Karpas-422 (cell line): ENCODE measurements around the gene NAIF1. TPM values are rescaled to one million over a fixed set of nuclear protein-coding genes. Genes with fewer than 3 reads are reported as not detected.

Experiments
- total RNA-seq: library from RNA; depleted of rRNA; stranded (reverse); fragments of >200 nt; shearing (Covaris generic); gene quantifications from 2 replicates; pipeline ENCODE4 v1.2.3, GENCODE V29; 2014; ENCODE audit warnings: low replicate concordance; rRNA removed

NAIF1 gene
- total RNA-seq, 1 experiment from 2014 or later = 7.3 TPM

Other genes starting within 250 kb of the NAIF1 start
- gene ENG, start 212.7 kb downstream of the NAIF1 start, total RNA-seq = not detected in 2 replicates
- gene AK1, start 189.6 kb downstream of the NAIF1 start, total RNA-seq = 1.0 and 32.6 TPM in 2 replicates
- gene ST6GALNAC6, start 167.7 kb downstream of the NAIF1 start, total RNA-seq = 21.7 and 55.7 TPM in 2 replicates
- gene ST6GALNAC4, start 150.3 kb downstream of the NAIF1 start, total RNA-seq = 23.5 and 41.6 TPM in 2 replicates
- gene PIP5KL1, start 136.5 kb downstream of the NAIF1 start, total RNA-seq = 2.7 and 3.1 TPM in 2 replicates
- 21.5 and 34.4 TPM in 2 replicates for gene DPM2, start 129.5 kb downstream of the NAIF1 start, total RNA-seq
- gene EEIG1, start 86.3 kb downstream of the NAIF1 start, total RNA-seq = 6.9 and 10.1 TPM in 2 replicates
- 4.1 and 12.7 TPM in 2 replicates for gene SLC25A25, start 912 bp upstream of the NAIF1 start, total RNA-seq
- 68.4 and 114 TPM in 2 replicates for gene PTGES2, start 60.4 kb upstream of the NAIF1 start, total RNA-seq
- gene LCN2, start 82.1 kb upstream of the NAIF1 start, total RNA-seq = not detected in 2 replicates
- gene BBLN, start 92.9 kb upstream of the NAIF1 start, total RNA-seq = 154 and 209 TPM in 2 replicates
- gene CIZ1, start 124.3 kb upstream of the NAIF1 start, total RNA-seq = 62.7 and 84.0 TPM in 2 replicates
- 0.65 and 5.0 TPM in 2 replicates for gene DNM1, start 136.1 kb upstream of the NAIF1 start, total RNA-seq
- 16.2 and 75.3 TPM in 2 replicates for gene GOLGA2, start 208.7 kb upstream of the NAIF1 start, total RNA-seq
- gene SWI5, start 209.0 kb upstream of the NAIF1 start, total RNA-seq = 34.5 and 37.6 TPM in 2 replicates